Measurements from ENCODE around the gene RBBP8NL.

The RBBP8NL gene

GRCh38 chr20:62452475-62453095 is 25.2 kb upstream of the RBBP8NL start:
- no peaks in the 10 kb centered on the region for H3K27me3 ChIP-seq (replicated peaks; ENCODE audit: control insufficient read depth, insufficient read depth, low read length, poor library complexity, severe bottlenecking)
- no peak overlapping the region for H3K4me3 ChIP-seq (ENCODE audit: insufficient read depth, low read depth, low read length, poor library complexity, severe bottlenecking)
- no peaks in the 10 kb centered on the region for H3K36me3 ChIP-seq (ENCODE audit: control insufficient read depth, insufficient read depth, low read length)
- no peaks in the 10 kb centered on the region for H3K4me1 ChIP-seq (ENCODE audit: control insufficient read depth, insufficient read depth, low read length, poor library complexity, severe bottlenecking)
- no peaks in the 10 kb centered on the region for H3K9me3 ChIP-seq (ENCODE audit: control insufficient read depth, low read length)
- no peak for DNase-seq
- H3K27ac ChIP-seq (ENCODE audit: insufficient read depth, low read length, poor library complexity, severe bottlenecking) = no peak overlapping the region

- Histone ChIP-seq H3K27me3 (replicated peaks; ENCODE audit: control insufficient read depth, insufficient read depth, low read length, poor library complexity, severe bottlenecking) (no peaks in the 10 kb centered on the region), H3K27ac (ENCODE audit: insufficient read depth, low read length, poor library complexity, severe bottlenecking) (no peak overlapping the region), H3K4me3 (ENCODE audit: insufficient read depth, low read depth, low read length, poor library complexity, severe bottlenecking) (no peak overlapping the region), H3K36me3 (ENCODE audit: control insufficient read depth, insufficient read depth, low read length) (no peaks in the 10 kb centered on the region), H3K4me1 (ENCODE audit: control insufficient read depth, insufficient read depth, low read length, poor library complexity, severe bottlenecking) (no peaks in the 10 kb centered on the region), H3K9me3 (ENCODE audit: control insufficient read depth, low read length) (no peaks in the 10 kb centered on the region)
- DNase-seq = no peak
These were observed 24.6 kb upstream of the RBBP8NL start for GRCh38 chr20:62451970-62452369.

- H3K27me3 ChIP-seq (replicated peaks; ENCODE audit: control insufficient read depth, insufficient read depth, low read length, poor library complexity, severe bottlenecking) = no peaks in the 10 kb centered on the region
- H3K36me3 ChIP-seq (ENCODE audit: control insufficient read depth, insufficient read depth, low read length) = no peaks in the 10 kb centered on the region
- H3K9me3 ChIP-seq (ENCODE audit: control insufficient read depth, low read length) = no peaks in the 10 kb centered on the region
- H3K4me1 ChIP-seq (ENCODE audit: control insufficient read depth, insufficient read depth, low read length, poor library complexity, severe bottlenecking) = no peaks in the 10 kb centered on the region
- DNase-seq = no peak
- no peak overlapping the region for H3K27ac ChIP-seq (ENCODE audit: insufficient read depth, low read length, poor library complexity, severe bottlenecking)
- H3K4me3 ChIP-seq (ENCODE audit: insufficient read depth, low read depth, low read length, poor library complexity, severe bottlenecking) = no peak overlapping the region
These were observed 23.9 kb upstream of the RBBP8NL start for GRCh38 chr20:62451156-62451767.

- Histone ChIP-seq H3K27me3 (replicated peaks; ENCODE audit: control insufficient read depth, insufficient read depth, low read length, poor library complexity, severe bottlenecking) (no peaks in the 10 kb centered on the region), H3K4me1 (ENCODE audit: control insufficient read depth, insufficient read depth, low read length, poor library complexity, severe bottlenecking) (no peaks in the 10 kb centered on the region), H3K36me3 (ENCODE audit: control insufficient read depth, insufficient read depth, low read length) (no peaks in the 10 kb centered on the region), H3K27ac (ENCODE audit: insufficient read depth, low read length, poor library complexity, severe bottlenecking) (no peak overlapping the region), H3K4me3 (ENCODE audit: insufficient read depth, low read depth, low read length, poor library complexity, severe bottlenecking) (no peak overlapping the region), H3K9me3 (ENCODE audit: control insufficient read depth, low read length) (no peaks in the 10 kb centered on the region)
- DNase-seq = no peak
These were observed 22.8 kb upstream of the RBBP8NL start for GRCh38 chr20:62449951-62450691.

GRCh38 chr20:62448788-62449187 is 21.4 kb upstream of the RBBP8NL start:
- no peaks in the 10 kb centered on the region for H3K4me1 ChIP-seq (ENCODE audit: control insufficient read depth, insufficient read depth, low read length, poor library complexity, severe bottlenecking)
- no peak overlapping the region for H3K4me3 ChIP-seq (ENCODE audit: insufficient read depth, low read depth, low read length, poor library complexity, severe bottlenecking)
- no peaks in the 10 kb centered on the region for H3K9me3 ChIP-seq (ENCODE audit: control insufficient read depth, low read length)
- DNase-seq = no peak
- H3K27ac ChIP-seq (ENCODE audit: insufficient read depth, low read length, poor library complexity, severe bottlenecking) = no peak overlapping the region
- no peaks in the 10 kb centered on the region for H3K27me3 ChIP-seq (replicated peaks; ENCODE audit: control insufficient read depth, insufficient read depth, low read length, poor library complexity, severe bottlenecking)
- no peaks in the 10 kb centered on the region for H3K36me3 ChIP-seq (ENCODE audit: control insufficient read depth, insufficient read depth, low read length)

GRCh38 chr20:62448038-62448437 is 20.7 kb upstream of the RBBP8NL start:
- no peaks in the 10 kb centered on the region for H3K4me1 ChIP-seq (ENCODE audit: control insufficient read depth, insufficient read depth, low read length, poor library complexity, severe bottlenecking)
- no peaks in the 10 kb centered on the region for H3K27me3 ChIP-seq (replicated peaks; ENCODE audit: control insufficient read depth, insufficient read depth, low read length, poor library complexity, severe bottlenecking)
- H3K36me3 ChIP-seq (ENCODE audit: control insufficient read depth, insufficient read depth, low read length) = no peaks in the 10 kb centered on the region
- H3K27ac ChIP-seq (ENCODE audit: insufficient read depth, low read length, poor library complexity, severe bottlenecking) = no peak overlapping the region
- no peak overlapping the region for H3K4me3 ChIP-seq (ENCODE audit: insufficient read depth, low read depth, low read length, poor library complexity, severe bottlenecking)
- no peak for DNase-seq
- no peaks in the 10 kb centered on the region for H3K9me3 ChIP-seq (ENCODE audit: control insufficient read depth, low read length)

- no peak overlapping the region for H3K27ac ChIP-seq (ENCODE audit: insufficient read depth, low read length, poor library complexity, severe bottlenecking)
- DNase-seq = no peak
- no peaks in the 10 kb centered on the region for H3K4me1 ChIP-seq (ENCODE audit: control insufficient read depth, insufficient read depth, low read length, poor library complexity, severe bottlenecking)
- no peaks in the 10 kb centered on the region for H3K27me3 ChIP-seq (replicated peaks; ENCODE audit: control insufficient read depth, insufficient read depth, low read length, poor library complexity, severe bottlenecking)
- H3K4me3 ChIP-seq (ENCODE audit: insufficient read depth, low read depth, low read length, poor library complexity, severe bottlenecking) = no peak overlapping the region
- no peaks in the 10 kb centered on the region for H3K36me3 ChIP-seq (ENCODE audit: control insufficient read depth, insufficient read depth, low read length)
- H3K9me3 ChIP-seq (ENCODE audit: control insufficient read depth, low read length) = no peaks in the 10 kb centered on the region
These were observed 19.8 kb upstream of the RBBP8NL start for GRCh38 chr20:62446888-62447869.

- Histone ChIP-seq H3K27me3 (replicated peaks; ENCODE audit: control insufficient read depth, insufficient read depth, low read length, poor library complexity, severe bottlenecking) (no peaks in the 10 kb centered on the region), H3K9me3 (ENCODE audit: control insufficient read depth, low read length) (no peaks in the 10 kb centered on the region), H3K4me3 (ENCODE audit: insufficient read depth, low read depth, low read length, poor library complexity, severe bottlenecking) (no peak overlapping the region), H3K27ac (ENCODE audit: insufficient read depth, low read length, poor library complexity, severe bottlenecking) (no peak overlapping the region), H3K4me1 (ENCODE audit: control insufficient read depth, insufficient read depth, low read length, poor library complexity, severe bottlenecking) (no peaks in the 10 kb centered on the region), H3K36me3 (ENCODE audit: control insufficient read depth, insufficient read depth, low read length) (no peaks in the 10 kb centered on the region)
- DNase-seq = no peak
These were observed 19.1 kb upstream of the RBBP8NL start for GRCh38 chr20:62446481-62446880.

GRCh38 chr20:62445553-62446340 is 18.4 kb upstream of the RBBP8NL start:
- H3K36me3 ChIP-seq (ENCODE audit: control insufficient read depth, insufficient read depth, low read length) = no peaks in the 10 kb centered on the region
- no peaks in the 10 kb centered on the region for H3K27me3 ChIP-seq (replicated peaks; ENCODE audit: control insufficient read depth, insufficient read depth, low read length, poor library complexity, severe bottlenecking)
- H3K9me3 ChIP-seq (ENCODE audit: control insufficient read depth, low read length) = no peaks in the 10 kb centered on the region
- H3K4me3 ChIP-seq (ENCODE audit: insufficient read depth, low read depth, low read length, poor library complexity, severe bottlenecking) = no peak overlapping the region
- H3K4me1 ChIP-seq (ENCODE audit: control insufficient read depth, insufficient read depth, low read length, poor library complexity, severe bottlenecking) = no peaks in the 10 kb centered on the region
- DNase-seq = no peak
- H3K27ac ChIP-seq (ENCODE audit: insufficient read depth, low read length, poor library complexity, severe bottlenecking) = no peak overlapping the region
